ENCODE results near the gene SHMT1. TPM values are rescaled to one million over a fixed set of nuclear protein-coding genes. Genes with fewer than 3 reads are reported as not detected.

SHMT1 gene
- total and polyA plus RNA-seq, 8 donors, result 12.4 to 50.4 (median 31.4) TPM

- peaks cover 31 to 82% (median 75%) of the 10 kb centered on the region in 4 donors for H3K36me3 ChIP-seq
- H3K27ac ChIP-seq, result no peak overlapping the region
- no peaks in the 10 kb centered on the region for H3K27me3 ChIP-seq
- peak; percentile 27 to 72 for DNase-seq
- peak overlapping the region in 3 of 4 donors; percentile 3 to 98 (median 25) for H3K4me3 ChIP-seq
- H3K9me3 ChIP-seq, result no peaks in the 10 kb centered on the region
- TF ChIP-seq POLR2AphosphoS5 (IDR thresholded peaks at IDR 0.05) (no peak), POLR2A (IDR thresholded peaks at IDR 0.05) (no peak), CTCF (IDR thresholded peaks at IDR 0.05) (peak in 3 of 7 experiments; percentile 12 to 31 (median 19))
- WGBS, 5 donors, result 55 to 69% (median 58%) methylated on average over 8 to 13 of the region's 13 CpGs
- intact Hi-C loops (cut with DNase I; ENCODE audit: low total_unique reads), result loop anchor here (10.0 kb wide), 1 partner anchor 55 kb away; the partner anchor contains the start of gene MIEF2
- H3K4me1 ChIP-seq, result peaks cover 50 to 82% (median 64%) of the 10 kb centered on the region in 4 donors
These were observed 43.6 kb downstream of the SHMT1 start for GRCh38 chr17:18319604-18320256.

GRCh38 chr17:18318771-18319450 is 44.4 kb downstream of the SHMT1 start:
- DNase-seq, result no peak
- WGBS, 5 donors, result 64 to 81% (median 69%) methylated on average over 16 to 18 of the region's 18 CpGs
- peaks cover 25 to 74% (median 67%) of the 10 kb centered on the region in 4 donors for H3K36me3 ChIP-seq
- no peaks in the 10 kb centered on the region for H3K27me3 ChIP-seq
- TF ChIP-seq POLR2AphosphoS5 (IDR thresholded peaks at IDR 0.05) (no peak), CTCF (IDR thresholded peaks at IDR 0.05) (no peak), EP300 (IDR thresholded peaks at IDR 0.05) (no peak), POLR2A (IDR thresholded peaks at IDR 0.05) (no peak)
- peak overlapping the region in 3 of 4 donors; percentile 3 to 98 (median 25) for H3K4me3 ChIP-seq
- no peaks in the 10 kb centered on the region for H3K9me3 ChIP-seq
- intact Hi-C loops (cut with DNase I; ENCODE audit: low total_unique reads), result loop anchor here (10.0 kb wide), 1 partner anchor 54 kb away; the partner anchor contains the start of gene MIEF2
- no peak overlapping the region for H3K27ac ChIP-seq
- H3K4me1 ChIP-seq, result peaks cover 52 to 86% (median 70%) of the 10 kb centered on the region in 4 donors

GRCh38 chr17:18318117-18318516 is 45.2 kb downstream of the SHMT1 start:
- Histone ChIP-seq H3K27ac (peak overlapping the region in 1 of 5 donors; percentile 1), H3K9me3 (no peaks in the 10 kb centered on the region), H3K4me3 (peak overlapping the region; percentile 3 to 98 (median 17)), H3K27me3 (no peaks in the 10 kb centered on the region), H3K36me3 (peaks cover 17 to 66% (median 59%) of the 10 kb centered on the region in 4 donors), H3K4me1 (peaks cover 60 to 87% (median 77%) of the 10 kb centered on the region in 4 donors)
- 82 to 92% (median 87%) methylated on average over 7 of the region's 7 CpGs for WGBS, 5 donors
- intact Hi-C loops (cut with DNase I; ENCODE audit: low total_unique reads), result loop anchor here (10.0 kb wide), 1 partner anchor 53 kb away; the partner anchor contains the start of gene MIEF2
- no peak for TF ChIP-seq CTCF (IDR thresholded peaks at IDR 0.05)
- no peak for TF ChIP-seq POLR2AphosphoS5 (IDR thresholded peaks at IDR 0.05)
- TF ChIP-seq POLR2A (IDR thresholded peaks at IDR 0.05), result no peak
- TF ChIP-seq EP300 (IDR thresholded peaks at IDR 0.05), result no peak
- no peak for DNase-seq

GRCh38 chr17:18315961-18316360 is 47.4 kb downstream of the SHMT1 start:
- intact Hi-C loops (cut with DNase I; ENCODE audit: low total_unique reads), result loop anchor here (10.0 kb wide), 1 partner anchor 51 kb away; the partner anchor contains the start of gene MIEF2
- H3K36me3 ChIP-seq, result peaks cover 9 to 58% (median 48%) of the 10 kb centered on the region in 4 donors
- peak overlapping the region; percentile 85 to 96 (median 93) for H3K27ac ChIP-seq
- DNase-seq, result no peak
- peak overlapping the region; percentile 76 to 98 (median 98) for H3K4me3 ChIP-seq
- H3K27me3 ChIP-seq, result no peaks in the 10 kb centered on the region
- TF ChIP-seq CTCF (IDR thresholded peaks at IDR 0.05) (no peak), EP300 (IDR thresholded peaks at IDR 0.05) (no peak), POLR2A (IDR thresholded peaks at IDR 0.05) (no peak), POLR2AphosphoS5 (IDR thresholded peaks at IDR 0.05) (no peak)
- peaks cover 62 to 89% (median 82%) of the 10 kb centered on the region in 4 donors for H3K4me1 ChIP-seq
- 59 to 70% (median 63%) methylated on average over 11 of the region's 11 CpGs for WGBS, 5 donors
- H3K9me3 ChIP-seq, result no peaks in the 10 kb centered on the region

Measured in stomach (tissue), 9 donors.